GM23338 (cell line): ENCODE data around the gene ACP2. TPM values are rescaled to one million over a fixed set of nuclear protein-coding genes. Genes with fewer than 3 reads are reported as not detected.

Source experiments
- ATAC-seq: fragments of 200-7000 bp; cut with Tn5 transposase; 3 replicates; pipeline ENCODE4 v1.9.1; 2020
- DNase-seq: peaks from one replicate; pipeline ENCODE4 v3.0.0-alpha.2; 2015; ENCODE audit warnings: low spot score
- H2AFZ ChIP-seq: fragments of 200-600 bp; sonication (generic); 2 replicates; pipeline ENCODE4 v1.8.0; 2016; ENCODE audit warnings: antibody characterized with exemption, mild to moderate bottlenecking, moderate library complexity
- H3F3A ChIP-seq: fragments of 200-600 bp; sonication (generic); replicated peaks from 2 replicates; pipeline ENCODE4 v1.8.0; 2017; ENCODE audit warnings: antibody characterized with exemption, mixed run types, low read depth
- H3K27ac ChIP-seq: fragments of 200-600 bp; sonication (generic); 2 replicates; pipeline ENCODE4 v1.6.1; 2016; ENCODE audit warnings: low read depth
- H3K27me3 ChIP-seq: fragments of 200-600 bp; sonication (generic); 2 replicates; pipeline ENCODE4 v1.8.0; 2016; ENCODE audit warnings: mild to moderate bottlenecking, mixed run types, moderate library complexity; ENCODE audit not compliant: insufficient read depth
- H3K36me3 ChIP-seq: fragments of 200-600 bp; sonication (generic); 2 replicates; pipeline ENCODE4 v1.8.0; 2016; ENCODE audit warnings: mild to moderate bottlenecking; ENCODE audit not compliant: insufficient read depth
- H3K4me1 ChIP-seq: fragments of 200-600 bp; sonication (generic); 2 replicates; pipeline ENCODE4 v1.8.0; 2016; ENCODE audit warnings: mild to moderate bottlenecking, moderate library complexity; ENCODE audit not compliant: insufficient read depth
- H3K4me2 ChIP-seq: fragments of 200-600 bp; sonication (generic); 2 replicates; pipeline ENCODE4 v1.7.1; 2017; ENCODE audit warnings: mixed run types
- H3K4me3 ChIP-seq: fragments of 200-600 bp; sonication (generic); 2 replicates; pipeline ENCODE4 v1.6.1; 2016; ENCODE audit warnings: mixed run types
- H3K79me2 ChIP-seq: fragments of 200-600 bp; sonication (generic); replicated peaks from 2 replicates; pipeline ENCODE4 v1.8.0; 2017; ENCODE audit warnings: mild to moderate bottlenecking; ENCODE audit not compliant: insufficient read depth
- H3K9me2 ChIP-seq: fragments of 200-600 bp; sonication (generic); 2 replicates; pipeline ENCODE4 v1.8.0; 2017; ENCODE audit not compliant: insufficient read depth
- H4K20me1 ChIP-seq: fragments of 200-600 bp; sonication (generic); replicated peaks from 2 replicates; pipeline ENCODE4 v1.8.0; 2017; ENCODE audit warnings: mild to moderate bottlenecking; ENCODE audit not compliant: insufficient read depth
- H3K27ac Mint-ChIP-seq: 2 replicates; pipeline ENCODE4 v1.8.0; 2020; ENCODE audit warnings: inconsistent platforms, mild to moderate bottlenecking, moderate library complexity, mixed read lengths
- H3K27me3 Mint-ChIP-seq: 3 replicates; pipeline ENCODE4 v1.8.0; 2022; ENCODE audit warnings: low read depth, mild to moderate bottlenecking, moderate library complexity, mixed read lengths, inconsistent platforms; ENCODE audit not compliant: insufficient read depth, poor library complexity
- H3K36me3 Mint-ChIP-seq: 3 replicates; pipeline ENCODE4 v1.8.0; 2021; ENCODE audit warnings: low read depth, mild to moderate bottlenecking, inconsistent platforms, moderate library complexity, mixed read lengths
- H3K4me1 Mint-ChIP-seq: 3 replicates; pipeline ENCODE4 v1.8.0; 2020; ENCODE audit warnings: mild to moderate bottlenecking, inconsistent platforms, mixed read lengths
- H3K4me3 Mint-ChIP-seq: 3 replicates; pipeline ENCODE4 v1.8.0; 2021; ENCODE audit warnings: moderate library complexity, mild to moderate bottlenecking, inconsistent platforms, mixed read lengths
- H3K9me3 Mint-ChIP-seq: 3 replicates; pipeline ENCODE4 v1.8.0; 2020; ENCODE audit warnings: moderate library complexity, mild to moderate bottlenecking, inconsistent platforms, mixed read lengths
- CREB1 ChIP-seq: fragments of 250-450 bp; sonication (Bioruptor Pico); IDR thresholded peaks from 2 replicates; pipeline ENCODE4 v1.5.0; 2020; ENCODE audit warnings: low read depth, mild to moderate bottlenecking, moderate library complexity
- EZH2 ChIP-seq: fragments of 200-600 bp; sonication (generic); IDR thresholded peaks from one replicate; pipeline ENCODE4 v1.8.0; 2017; ENCODE audit warnings: antibody characterized with exemption, mild to moderate bottlenecking, low read depth; ENCODE audit not compliant: unreplicated experiment
- EZH2phosphoT487 ChIP-seq: fragments of 200-600 bp; sonication (generic); IDR thresholded peaks from one replicate; pipeline ENCODE4 v1.8.1; 2018; ENCODE audit warnings: antibody characterized with exemption; ENCODE audit not compliant: unreplicated experiment
- JUNB ChIP-seq: IDR thresholded peaks from one replicate; pipeline ENCODE4 v1.6.1; 2016; ENCODE audit warnings: antibody characterized with exemption; ENCODE audit not compliant: unreplicated experiment
- NANOG ChIP-seq: IDR thresholded peaks from 2 replicates; pipeline ENCODE4 v1.6.1; 2016; ENCODE audit warnings: antibody characterized with exemption, borderline replicate concordance
- POLR2AphosphoS5 ChIP-seq: IDR thresholded peaks from 2 replicates; pipeline ENCODE4 v1.6.1; 2016; ENCODE audit warnings: antibody characterized with exemption, low read depth
- ZNF114 ChIP-seq: fragments of 250-450 bp; sonication (Bioruptor Pico); IDR thresholded peaks from 2 replicates; pipeline ENCODE4 v1.5.0; 2020; ENCODE audit warnings: mild to moderate bottlenecking, moderate library complexity
- ZNF331 ChIP-seq: fragments of 250-450 bp; sonication (Bioruptor Pico); IDR thresholded peaks from 2 replicates; pipeline ENCODE4 v1.5.0; 2020; ENCODE audit warnings: low read depth, mild to moderate bottlenecking, moderate library complexity
- polyA plus RNA-seq: library from polyadenylated mRNA; unstranded; fragments of >200 nt; fragmentation: Nextera tagmentation; extraction: Ambion mirVana; gene quantifications from 2 replicates; pipeline ENCODE4 v1.2.1, GENCODE V29; 2016
- total RNA-seq: library from RNA; depleted of rRNA; stranded (reverse); fragments of >200 nt; shearing (Covaris generic); gene quantifications from 2 replicates; pipeline ENCODE4 v1.2.3, GENCODE V29; 2014
- TF ChIP-seq, protein P1 (sequence below): IDR thresholded peaks from one replicate; pipeline ENCODE4 v1.6.1; 2018; ENCODE audit warnings: antibody characterized with exemption; ENCODE audit not compliant: unreplicated experiment
- TF ChIP-seq, protein P2 (sequence below): fragments of 250-450 bp; sonication (Bioruptor Pico); IDR thresholded peaks from 2 replicates; pipeline ENCODE4 v1.5.0; 2020; ENCODE audit warnings: mild to moderate bottlenecking, moderate library complexity
- TF ChIP-seq, protein P3 (sequence below): IDR thresholded peaks from 2 replicates; pipeline ENCODE4 v1.6.1; 2016; ENCODE audit warnings: antibody characterized with exemption

The ACP2 gene
- total and polyA plus RNA-seq, 2 experiments from 2014 or later = 7.3 to 32.1 TPM

DNA sequence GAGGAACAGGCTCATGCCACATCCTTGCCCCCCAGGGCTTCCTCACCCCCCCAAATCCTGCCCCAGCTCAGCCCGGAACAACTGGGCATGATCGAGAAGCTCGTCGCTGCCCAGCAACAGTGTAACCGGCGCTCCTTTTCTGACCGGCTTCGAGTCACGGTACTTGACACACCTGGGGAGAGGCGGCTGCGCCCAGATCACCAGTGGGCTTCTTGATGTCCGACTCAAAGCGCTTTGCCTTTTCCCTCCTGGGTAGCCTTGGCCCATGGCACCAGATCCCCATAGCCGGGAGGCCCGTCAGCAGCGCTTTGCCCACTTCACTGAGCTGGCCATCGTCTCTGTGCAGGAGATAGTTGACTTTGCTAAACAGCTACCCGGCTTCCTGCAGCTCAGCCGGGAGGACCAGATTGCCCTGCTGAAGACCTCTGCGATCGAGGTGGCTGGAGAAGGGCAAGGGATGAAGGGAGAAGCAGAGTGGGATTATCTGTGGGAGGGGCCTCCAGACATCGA, 12.7 kb upstream of the ACP2 start:
- no peaks in the 10 kb centered on the region for H3K36me3 ChIP-seq
- no peak overlapping the region for H3K4me3 Mint-ChIP-seq
- no peaks in the 10 kb centered on the region for H3K9me3 Mint-ChIP-seq
- TF ChIP-seq ZNF331 (CRISPR knock-in tag) (no peak), NANOG (no peak), ZNF114 (CRISPR knock-in tag) (no peak), EZH2 (no peak), POLR2AphosphoS5 (no peak), JUNB (no peak), CREB1 (no peak), EZH2phosphoT487 (no peak)
- TF ChIP-seq, protein P1, sequence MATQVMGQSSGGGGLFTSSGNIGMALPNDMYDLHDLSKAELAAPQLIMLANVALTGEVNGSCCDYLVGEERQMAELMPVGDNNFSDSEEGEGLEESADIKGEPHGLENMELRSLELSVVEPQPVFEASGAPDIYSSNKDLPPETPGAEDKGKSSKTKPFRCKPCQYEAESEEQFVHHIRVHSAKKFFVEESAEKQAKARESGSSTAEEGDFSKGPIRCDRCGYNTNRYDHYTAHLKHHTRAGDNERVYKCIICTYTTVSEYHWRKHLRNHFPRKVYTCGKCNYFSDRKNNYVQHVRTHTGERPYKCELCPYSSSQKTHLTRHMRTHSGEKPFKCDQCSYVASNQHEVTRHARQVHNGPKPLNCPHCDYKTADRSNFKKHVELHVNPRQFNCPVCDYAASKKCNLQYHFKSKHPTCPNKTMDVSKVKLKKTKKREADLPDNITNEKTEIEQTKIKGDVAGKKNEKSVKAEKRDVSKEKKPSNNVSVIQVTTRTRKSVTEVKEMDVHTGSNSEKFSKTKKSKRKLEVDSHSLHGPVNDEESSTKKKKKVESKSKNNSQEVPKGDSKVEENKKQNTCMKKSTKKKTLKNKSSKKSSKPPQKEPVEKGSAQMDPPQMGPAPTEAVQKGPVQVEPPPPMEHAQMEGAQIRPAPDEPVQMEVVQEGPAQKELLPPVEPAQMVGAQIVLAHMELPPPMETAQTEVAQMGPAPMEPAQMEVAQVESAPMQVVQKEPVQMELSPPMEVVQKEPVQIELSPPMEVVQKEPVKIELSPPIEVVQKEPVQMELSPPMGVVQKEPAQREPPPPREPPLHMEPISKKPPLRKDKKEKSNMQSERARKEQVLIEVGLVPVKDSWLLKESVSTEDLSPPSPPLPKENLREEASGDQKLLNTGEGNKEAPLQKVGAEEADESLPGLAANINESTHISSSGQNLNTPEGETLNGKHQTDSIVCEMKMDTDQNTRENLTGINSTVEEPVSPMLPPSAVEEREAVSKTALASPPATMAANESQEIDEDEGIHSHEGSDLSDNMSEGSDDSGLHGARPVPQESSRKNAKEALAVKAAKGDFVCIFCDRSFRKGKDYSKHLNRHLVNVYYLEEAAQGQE = no peak
- TF ChIP-seq, protein P2, sequence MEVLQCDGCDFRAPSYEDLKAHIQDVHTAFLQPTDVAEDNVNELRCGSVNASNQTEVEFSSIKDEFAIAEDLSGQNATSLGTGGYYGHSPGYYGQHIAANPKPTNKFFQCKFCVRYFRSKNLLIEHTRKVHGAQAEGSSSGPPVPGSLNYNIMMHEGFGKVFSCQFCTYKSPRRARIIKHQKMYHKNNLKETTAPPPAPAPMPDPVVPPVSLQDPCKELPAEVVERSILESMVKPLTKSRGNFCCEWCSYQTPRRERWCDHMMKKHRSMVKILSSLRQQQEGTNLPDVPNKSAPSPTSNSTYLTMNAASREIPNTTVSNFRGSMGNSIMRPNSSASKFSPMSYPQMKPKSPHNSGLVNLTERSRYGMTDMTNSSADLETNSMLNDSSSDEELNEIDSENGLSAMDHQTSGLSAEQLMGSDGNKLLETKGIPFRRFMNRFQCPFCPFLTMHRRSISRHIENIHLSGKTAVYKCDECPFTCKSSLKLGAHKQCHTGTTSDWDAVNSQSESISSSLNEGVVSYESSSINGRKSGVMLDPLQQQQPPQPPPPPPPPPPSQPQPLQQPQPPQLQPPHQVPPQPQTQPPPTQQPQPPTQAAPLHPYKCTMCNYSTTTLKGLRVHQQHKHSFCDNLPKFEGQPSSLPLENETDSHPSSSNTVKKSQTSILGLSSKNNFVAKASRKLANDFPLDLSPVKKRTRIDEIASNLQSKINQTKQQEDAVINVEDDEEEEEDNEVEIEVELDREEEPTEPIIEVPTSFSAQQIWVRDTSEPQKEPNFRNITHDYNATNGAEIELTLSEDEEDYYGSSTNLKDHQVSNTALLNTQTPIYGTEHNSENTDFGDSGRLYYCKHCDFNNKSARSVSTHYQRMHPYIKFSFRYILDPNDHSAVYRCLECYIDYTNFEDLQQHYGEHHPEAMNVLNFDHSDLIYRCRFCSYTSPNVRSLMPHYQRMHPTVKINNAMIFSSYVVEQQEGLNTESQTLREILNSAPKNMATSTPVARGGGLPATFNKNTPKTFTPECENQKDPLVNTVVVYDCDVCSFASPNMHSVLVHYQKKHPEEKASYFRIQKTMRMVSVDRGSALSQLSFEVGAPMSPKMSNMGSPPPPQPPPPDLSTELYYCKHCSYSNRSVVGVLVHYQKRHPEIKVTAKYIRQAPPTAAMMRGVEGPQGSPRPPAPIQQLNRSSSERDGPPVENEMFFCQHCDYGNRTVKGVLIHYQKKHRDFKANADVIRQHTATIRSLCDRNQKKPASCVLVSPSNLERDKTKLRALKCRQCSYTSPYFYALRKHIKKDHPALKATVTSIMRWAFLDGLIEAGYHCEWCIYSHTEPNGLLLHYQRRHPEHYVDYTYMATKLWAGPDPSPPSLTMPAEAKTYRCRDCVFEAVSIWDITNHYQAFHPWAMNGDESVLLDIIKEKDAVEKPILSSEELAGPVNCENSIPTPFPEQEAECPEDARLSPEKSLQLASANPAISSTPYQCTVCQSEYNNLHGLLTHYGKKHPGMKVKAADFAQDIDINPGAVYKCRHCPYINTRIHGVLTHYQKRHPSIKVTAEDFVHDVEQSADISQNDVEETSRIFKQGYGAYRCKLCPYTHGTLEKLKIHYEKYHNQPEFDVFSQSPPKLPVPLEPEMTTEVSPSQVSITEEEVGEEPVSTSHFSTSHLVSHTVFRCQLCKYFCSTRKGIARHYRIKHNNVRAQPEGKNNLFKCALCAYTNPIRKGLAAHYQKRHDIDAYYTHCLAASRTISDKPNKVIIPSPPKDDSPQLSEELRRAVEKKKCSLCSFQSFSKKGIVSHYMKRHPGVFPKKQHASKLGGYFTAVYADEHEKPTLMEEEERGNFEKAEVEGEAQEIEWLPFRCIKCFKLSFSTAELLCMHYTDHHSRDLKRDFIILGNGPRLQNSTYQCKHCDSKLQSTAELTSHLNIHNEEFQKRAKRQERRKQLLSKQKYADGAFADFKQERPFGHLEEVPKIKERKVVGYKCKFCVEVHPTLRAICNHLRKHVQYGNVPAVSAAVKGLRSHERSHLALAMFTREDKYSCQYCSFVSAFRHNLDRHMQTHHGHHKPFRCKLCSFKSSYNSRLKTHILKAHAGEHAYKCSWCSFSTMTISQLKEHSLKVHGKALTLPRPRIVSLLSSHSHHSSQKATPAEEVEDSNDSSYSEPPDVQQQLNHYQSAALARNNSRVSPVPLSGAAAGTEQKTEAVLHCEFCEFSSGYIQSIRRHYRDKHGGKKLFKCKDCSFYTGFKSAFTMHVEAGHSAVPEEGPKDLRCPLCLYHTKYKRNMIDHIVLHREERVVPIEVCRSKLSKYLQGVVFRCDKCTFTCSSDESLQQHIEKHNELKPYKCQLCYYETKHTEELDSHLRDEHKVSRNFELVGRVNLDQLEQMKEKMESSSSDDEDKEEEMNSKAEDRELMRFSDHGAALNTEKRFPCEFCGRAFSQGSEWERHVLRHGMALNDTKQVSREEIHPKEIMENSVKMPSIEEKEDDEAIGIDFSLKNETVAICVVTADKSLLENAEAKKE = no peak
- TF ChIP-seq, protein P3, sequence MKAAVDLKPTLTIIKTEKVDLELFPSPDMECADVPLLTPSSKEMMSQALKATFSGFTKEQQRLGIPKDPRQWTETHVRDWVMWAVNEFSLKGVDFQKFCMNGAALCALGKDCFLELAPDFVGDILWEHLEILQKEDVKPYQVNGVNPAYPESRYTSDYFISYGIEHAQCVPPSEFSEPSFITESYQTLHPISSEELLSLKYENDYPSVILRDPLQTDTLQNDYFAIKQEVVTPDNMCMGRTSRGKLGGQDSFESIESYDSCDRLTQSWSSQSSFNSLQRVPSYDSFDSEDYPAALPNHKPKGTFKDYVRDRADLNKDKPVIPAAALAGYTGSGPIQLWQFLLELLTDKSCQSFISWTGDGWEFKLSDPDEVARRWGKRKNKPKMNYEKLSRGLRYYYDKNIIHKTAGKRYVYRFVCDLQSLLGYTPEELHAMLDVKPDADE = no peak
- DNase-seq (no peak), ATAC-seq (no peak)
- no peaks in the 10 kb centered on the region for H4K20me1 ChIP-seq
- no peaks in the 10 kb centered on the region for H3K79me2 ChIP-seq
- no peaks in the 10 kb centered on the region for H3K9me2 ChIP-seq
- H3K27ac Mint-ChIP-seq = 0 out of 2 replicates have a peak overlapping the region, but pooled peaks have one; percentile 52
- peaks cover 20% of the 10 kb centered on the region for H3K4me1 Mint-ChIP-seq
- no peak overlapping the region for H3K27ac ChIP-seq
- H3F3A ChIP-seq = peaks cover 16% of the 10 kb centered on the region
- H3K4me2 ChIP-seq = no peak overlapping the region
- no peaks in the 10 kb centered on the region for H3K36me3 Mint-ChIP-seq
- H3K27me3 Mint-ChIP-seq = no peaks in the 10 kb centered on the region
- no peak overlapping the region for H2AFZ ChIP-seq
- peaks cover 28% of the 10 kb centered on the region for H3K4me1 ChIP-seq
- no peaks in the 10 kb centered on the region for H3K27me3 ChIP-seq
- no peak overlapping the region for H3K4me3 ChIP-seq
